HepG2 (cell line): ENCODE results near the gene CSTB. TPM values are rescaled to one million over a fixed set of nuclear protein-coding genes. Genes with fewer than 3 reads are reported as not detected.
A peak's percentile ranks its signal among the peaks of the same experiment; 100 is the strongest.

Experiments
- ATRX ChIP-seq: sonication (generic); formaldehyde crosslinking; IDR thresholded peaks from 2 replicates; pipeline ENCODE4 v1.4.0; 2020; ENCODE audit warnings: missing genetic modification reagents, borderline replicate concordance
- GATA4 ChIP-seq: sonication (generic); IDR thresholded peaks from 2 replicates; pipeline ENCODE4 v1.6.1; 2016; ENCODE audit warnings: antibody characterized with exemption, low read depth, borderline replicate concordance
- HIVEP1 ChIP-seq: sonication (generic); formaldehyde crosslinking; IDR thresholded peaks from 2 replicates; pipeline ENCODE4 v1.4.0; 2020; ENCODE audit warnings: mild to moderate bottlenecking, missing genetic modification reagents
- KLF13 ChIP-seq: sonication (generic); formaldehyde crosslinking; IDR thresholded peaks from 2 replicates; pipeline ENCODE4 v1.4.0; 2020; ENCODE audit warnings: mild to moderate bottlenecking, missing genetic modification reagents
- NBN ChIP-seq: fragments of 450-650 bp; conservative IDR thresholded peaks from 2 replicates; pipeline ENCODE4 v1.6.1; 2017
- NR2F6 ChIP-seq, 2 experiments: IDR thresholded peaks; 2 replicates each; pipeline ENCODE4 v1.6.1; 2016; ENCODE audit warnings: antibody characterized with exemption in 1 of 2, mild to moderate bottlenecking in 1 of 2
- REL ChIP-seq: sonication (generic); formaldehyde crosslinking; conservative IDR thresholded peaks from 2 replicates; pipeline ENCODE4 v1.8.0; 2022; ENCODE audit warnings: mild to moderate bottlenecking, missing genetic modification reagents, moderate library complexity
- SMARCC2 ChIP-seq: fragments of 450-650 bp; IDR thresholded peaks from 2 replicates; pipeline ENCODE4 v1.6.1; 2017; ENCODE audit warnings: antibody characterized with exemption, mild to moderate bottlenecking
- SPEN ChIP-seq: sonication (generic); formaldehyde crosslinking; IDR thresholded peaks from 2 replicates; pipeline ENCODE4 v1.5.1; 2020; ENCODE audit warnings: low read depth, mild to moderate bottlenecking, missing genetic modification reagents
- TCF7L2 ChIP-seq: IDR thresholded peaks from 2 replicates; pipeline ENCODE4 v1.6.1; 2011; ENCODE audit warnings: mild to moderate bottlenecking, low read depth, low read length, moderate library complexity
- ZBTB3 ChIP-seq: sonication (generic); formaldehyde crosslinking; IDR thresholded peaks from 2 replicates; pipeline ENCODE4 v1.4.0; 2020; ENCODE audit warnings: low read depth, mild to moderate bottlenecking, moderate library complexity, missing genetic modification reagents, borderline replicate concordance
- ZFP1 ChIP-seq: IDR thresholded peaks from 2 replicates; pipeline ENCODE4 v1.6.1; 2016
- ZNF205 ChIP-seq: IDR thresholded peaks from 2 replicates; pipeline ENCODE4 v1.6.1; 2018; ENCODE audit warnings: missing biosample characterization, missing genetic modification reagents
- ZNF329 ChIP-seq: sonication (generic); formaldehyde crosslinking; IDR thresholded peaks from 2 replicates; pipeline ENCODE4 v1.9.0; 2021; ENCODE audit warnings: low read depth, mild to moderate bottlenecking, missing genetic modification reagents
- ZNF33A ChIP-seq: sonication (generic); formaldehyde crosslinking; IDR thresholded peaks from 2 replicates; pipeline ENCODE4 v1.5.1; 2020; ENCODE audit warnings: missing genetic modification reagents, mild to moderate bottlenecking, moderate library complexity, borderline replicate concordance
- ZNF660 ChIP-seq: sonication (generic); formaldehyde crosslinking; IDR thresholded peaks from 2 replicates; pipeline ENCODE4 v1.5.1; 2020; ENCODE audit warnings: mild to moderate bottlenecking, low read depth, missing genetic modification reagents, borderline replicate concordance
- ZNF781 ChIP-seq: sonication (generic); formaldehyde crosslinking; IDR thresholded peaks from 2 replicates; pipeline ENCODE4 v1.5.1; 2020; ENCODE audit warnings: borderline replicate concordance, mild to moderate bottlenecking, missing genetic modification reagents; ENCODE audit errors: not compliant biosample characterization
- polyA plus RNA-seq, 8 experiments: library from polyadenylated mRNA; depleted of rRNA in 3 of 8; stranded (reverse) in 7 of 8; unstranded in 1 of 8; fragments of >200 nt; fragmentation: Illumina TruSeq in 4 of 8; extraction: Trizol in 4 of 8; gene quantifications; 2 replicates each; pipeline versions ENCODE4 v1.2.1 to v1.2.3, GENCODE V29; 2011 to 2016; ENCODE audit warnings: low read depth in 4 of 8, missing spikeins in 1 of 8, mixed read lengths in 1 of 8; ENCODE audit not compliant: insufficient read depth in 1 of 8
- total RNA-seq, 5 experiments: library from RNA; depleted of rRNA; stranded (reverse); fragments of >200 nt; fragmentation: Illumina TruSeq; extraction: Trizol; gene quantifications; 2 replicates each; pipeline ENCODE4 v1.2.3, GENCODE V29; 2016; ENCODE audit warnings: low read depth in 1 of 5
- TF ChIP-seq, protein P1 (sequence below): sonication (generic); formaldehyde crosslinking; IDR thresholded peaks from 2 replicates; pipeline ENCODE4 v1.5.1; 2020; ENCODE audit warnings: missing genetic modification reagents, mild to moderate bottlenecking, borderline replicate concordance
- TF ChIP-seq, protein P2 (sequence below): sonication (generic); formaldehyde crosslinking; conservative IDR thresholded peaks from 2 replicates; pipeline ENCODE4 v1.8.0; 2022; ENCODE audit warnings: low read depth, missing genetic modification reagents
- TF ChIP-seq, protein P3 (sequence below): IDR thresholded peaks from 2 replicates; pipeline ENCODE4 v1.6.1; 2016; ENCODE audit warnings: low read depth
- TF ChIP-seq, protein P4 (sequence below): sonication (generic); formaldehyde crosslinking; IDR thresholded peaks from 2 replicates; pipeline ENCODE4 v1.9.0; 2021; ENCODE audit warnings: missing genetic modification reagents, mild to moderate bottlenecking, borderline replicate concordance

CSTB gene
- total and polyA plus RNA-seq, 2 of the 13 experiments (the other 11 are each of a cell fraction or from before 2014, with no cell fraction given): 11.7 to 94.1 TPM

DNA sequence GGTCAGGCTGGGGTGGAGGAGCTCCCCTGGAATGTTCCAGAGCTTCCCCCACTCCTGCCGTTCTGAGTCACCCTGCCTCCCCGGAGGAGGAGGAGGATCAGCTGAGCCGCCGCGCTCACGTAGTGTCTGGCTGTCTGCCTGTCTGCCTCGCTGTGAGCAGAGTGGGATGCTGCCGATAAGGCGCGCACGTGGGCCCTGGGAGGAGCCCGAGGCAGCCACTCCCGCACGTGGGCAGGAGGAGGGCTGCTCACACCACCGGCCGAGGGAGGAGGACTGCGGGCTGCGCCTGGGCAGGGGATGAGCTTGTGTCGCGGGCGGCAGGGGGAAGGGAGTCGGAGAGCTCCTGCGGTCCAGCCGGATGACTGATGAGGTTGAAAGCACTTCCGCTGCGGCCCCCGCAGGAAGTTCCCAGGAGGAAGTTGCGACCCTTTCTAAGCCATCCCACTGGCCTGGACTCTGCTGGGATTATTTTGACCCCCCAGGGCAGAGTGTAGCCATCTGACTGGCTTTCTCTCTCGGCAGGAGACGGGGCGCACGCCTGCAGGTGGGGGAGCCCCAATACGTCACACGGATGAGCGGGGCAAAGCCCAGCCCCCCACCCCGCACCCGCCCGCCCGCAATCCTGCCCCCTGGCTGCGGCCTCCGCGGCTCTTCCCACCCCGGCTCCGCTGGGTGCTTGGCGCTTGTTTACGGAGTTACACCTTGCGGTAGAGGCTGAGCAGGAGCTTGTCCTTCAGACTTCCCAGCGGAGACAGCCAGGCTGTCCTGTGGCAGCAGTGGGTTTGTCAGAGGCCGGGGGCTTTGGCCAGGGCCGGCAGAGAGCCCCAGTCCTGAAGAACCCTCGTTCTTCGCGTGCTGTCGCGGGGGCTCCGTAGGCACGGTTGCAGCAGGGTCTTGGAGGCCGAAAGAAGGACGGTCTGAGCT is 47.4 kb downstream of the CSTB start (continued):
- TF ChIP-seq, protein P1, sequence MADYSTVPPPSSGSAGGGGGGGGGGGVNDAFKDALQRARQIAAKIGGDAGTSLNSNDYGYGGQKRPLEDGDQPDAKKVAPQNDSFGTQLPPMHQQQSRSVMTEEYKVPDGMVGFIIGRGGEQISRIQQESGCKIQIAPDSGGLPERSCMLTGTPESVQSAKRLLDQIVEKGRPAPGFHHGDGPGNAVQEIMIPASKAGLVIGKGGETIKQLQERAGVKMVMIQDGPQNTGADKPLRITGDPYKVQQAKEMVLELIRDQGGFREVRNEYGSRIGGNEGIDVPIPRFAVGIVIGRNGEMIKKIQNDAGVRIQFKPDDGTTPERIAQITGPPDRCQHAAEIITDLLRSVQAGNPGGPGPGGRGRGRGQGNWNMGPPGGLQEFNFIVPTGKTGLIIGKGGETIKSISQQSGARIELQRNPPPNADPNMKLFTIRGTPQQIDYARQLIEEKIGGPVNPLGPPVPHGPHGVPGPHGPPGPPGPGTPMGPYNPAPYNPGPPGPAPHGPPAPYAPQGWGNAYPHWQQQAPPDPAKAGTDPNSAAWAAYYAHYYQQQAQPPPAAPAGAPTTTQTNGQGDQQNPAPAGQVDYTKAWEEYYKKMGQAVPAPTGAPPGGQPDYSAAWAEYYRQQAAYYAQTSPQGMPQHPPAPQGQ (CRISPR knock-in tag): no peak
- TF ChIP-seq ZNF33A (CRISPR knock-in tag) (no peak), TCF7L2 (no peak), ZBTB3 (CRISPR knock-in tag) (no peak), ZNF205 (CRISPR knock-in tag) (peak; percentile 89), ZNF329 (CRISPR knock-in tag) (peak; percentile 64; the same call in 1 of the 2 replicates), HIVEP1 (CRISPR knock-in tag) (peak; percentile 95), SMARCC2 (no peak), KLF13 (CRISPR knock-in tag) (no peak), ZNF781 (CRISPR knock-in tag) (peak; percentile 90), ATRX (CRISPR knock-in tag) (no peak), REL (CRISPR knock-in tag) (no peak), ZNF660 (CRISPR knock-in tag) (no peak), GATA4 (no peak; the same call in 1 of the 2 replicates), SPEN (CRISPR knock-in tag) (peak; percentile 76), NBN (no peak), NR2F6 (IDR thresholded peaks at IDR 0.05) (no peak; the same call in 1 of the 2 replicates), NR2F6 (CRISPR knock-in tag; IDR thresholded peaks at IDR 0.05) (peak; percentile 53), ZFP1 (CRISPR knock-in tag) (peak; percentile 59; the same call in 1 of the 2 replicates)
- TF ChIP-seq, protein P2, sequence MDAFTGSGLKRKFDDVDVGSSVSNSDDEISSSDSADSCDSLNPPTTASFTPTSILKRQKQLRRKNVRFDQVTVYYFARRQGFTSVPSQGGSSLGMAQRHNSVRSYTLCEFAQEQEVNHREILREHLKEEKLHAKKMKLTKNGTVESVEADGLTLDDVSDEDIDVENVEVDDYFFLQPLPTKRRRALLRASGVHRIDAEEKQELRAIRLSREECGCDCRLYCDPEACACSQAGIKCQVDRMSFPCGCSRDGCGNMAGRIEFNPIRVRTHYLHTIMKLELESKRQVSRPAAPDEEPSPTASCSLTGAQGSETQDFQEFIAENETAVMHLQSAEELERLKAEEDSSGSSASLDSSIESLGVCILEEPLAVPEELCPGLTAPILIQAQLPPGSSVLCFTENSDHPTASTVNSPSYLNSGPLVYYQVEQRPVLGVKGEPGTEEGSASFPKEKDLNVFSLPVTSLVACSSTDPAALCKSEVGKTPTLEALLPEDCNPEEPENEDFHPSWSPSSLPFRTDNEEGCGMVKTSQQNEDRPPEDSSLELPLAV: no peak
- TF ChIP-seq, protein P3, sequence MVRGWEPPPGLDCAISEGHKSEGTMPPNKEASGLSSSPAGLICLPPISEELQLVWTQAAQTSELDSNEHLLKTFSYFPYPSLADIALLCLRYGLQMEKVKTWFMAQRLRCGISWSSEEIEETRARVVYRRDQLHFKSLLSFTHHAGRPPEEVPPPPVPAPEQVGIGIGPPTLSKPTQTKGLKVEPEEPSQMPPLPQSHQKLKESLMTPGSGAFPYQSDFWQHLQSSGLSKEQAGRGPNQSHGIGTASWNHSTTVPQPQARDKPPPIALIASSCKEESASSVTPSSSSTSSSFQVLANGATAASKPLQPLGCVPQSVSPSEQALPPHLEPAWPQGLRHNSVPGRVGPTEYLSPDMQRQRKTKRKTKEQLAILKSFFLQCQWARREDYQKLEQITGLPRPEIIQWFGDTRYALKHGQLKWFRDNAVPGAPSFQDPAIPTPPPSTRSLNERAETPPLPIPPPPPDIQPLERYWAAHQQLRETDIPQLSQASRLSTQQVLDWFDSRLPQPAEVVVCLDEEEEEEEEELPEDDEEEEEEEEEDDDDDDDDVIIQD: no peak; the same call in 1 of the 2 replicates
- TF ChIP-seq, protein P4, sequence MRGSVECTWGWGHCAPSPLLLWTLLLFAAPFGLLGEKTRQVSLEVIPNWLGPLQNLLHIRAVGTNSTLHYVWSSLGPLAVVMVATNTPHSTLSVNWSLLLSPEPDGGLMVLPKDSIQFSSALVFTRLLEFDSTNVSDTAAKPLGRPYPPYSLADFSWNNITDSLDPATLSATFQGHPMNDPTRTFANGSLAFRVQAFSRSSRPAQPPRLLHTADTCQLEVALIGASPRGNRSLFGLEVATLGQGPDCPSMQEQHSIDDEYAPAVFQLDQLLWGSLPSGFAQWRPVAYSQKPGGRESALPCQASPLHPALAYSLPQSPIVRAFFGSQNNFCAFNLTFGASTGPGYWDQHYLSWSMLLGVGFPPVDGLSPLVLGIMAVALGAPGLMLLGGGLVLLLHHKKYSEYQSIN: no peak
